Neural progenitor cell (in vitro differentiated cells): ENCODE results near the gene KLF1. TPM values are rescaled to one million over a fixed set of nuclear protein-coding genes. Genes with fewer than 3 reads are reported as not detected.
"Not testable (repeated sequence)": the region's sequence is repeated elsewhere in the genome, so short reads cannot be mapped to it uniquely, and the experiment has no call there.

Source experiments
- DNase-seq: peaks from one replicate; pipeline ENCODE4 v3.0.0-alpha.2; 2016; ENCODE audit warnings: low spot score
- H2AFZ ChIP-seq: fragments of 200-600 bp; sonication (generic); replicated peaks from 2 replicates; pipeline ENCODE4 v1.6.1; 2016; ENCODE audit warnings: antibody characterized with exemption
- H3F3A ChIP-seq: fragments of 200-600 bp; sonication (generic); 2 replicates; pipeline ENCODE4 v1.6.1; 2016; ENCODE audit warnings: antibody characterized with exemption, low read depth
- H3K27ac ChIP-seq: fragments of 200-600 bp; sonication (generic); 2 replicates; pipeline ENCODE4 v1.5.1; 2016; ENCODE audit warnings: mild to moderate bottlenecking
- H3K27me3 ChIP-seq: fragments of 200-600 bp; sonication (generic); 2 replicates; pipeline ENCODE4 v1.6.1; 2016; ENCODE audit warnings: mild to moderate bottlenecking, moderate library complexity
- H3K36me3 ChIP-seq: fragments of 200-600 bp; sonication (generic); 2 replicates; pipeline ENCODE4 v1.5.1; 2016
- H3K4me1 ChIP-seq: fragments of 200-600 bp; sonication (generic); 2 replicates; pipeline ENCODE4 v1.6.1; 2016; ENCODE audit warnings: mixed run types
- H3K4me2 ChIP-seq: fragments of 200-600 bp; sonication (generic); 2 replicates; pipeline ENCODE4 v1.6.1; 2016
- H3K4me3 ChIP-seq: fragments of 200-600 bp; sonication (generic); 2 replicates; pipeline ENCODE4 v1.5.1; 2016
- H3K79me2 ChIP-seq: fragments of 200-600 bp; sonication (generic); 2 replicates; pipeline ENCODE4 v1.6.1; 2016; ENCODE audit warnings: low read depth
- H3K9ac ChIP-seq: fragments of 200-600 bp; sonication (generic); 2 replicates; pipeline ENCODE4 v1.6.1; 2016
- H3K9me3 ChIP-seq: fragments of 200-600 bp; sonication (generic); 2 replicates; pipeline ENCODE4 v1.5.1; 2016; ENCODE audit warnings: low read depth
- H4K20me1 ChIP-seq: fragments of 200-600 bp; sonication (generic); 2 replicates; pipeline ENCODE4 v1.6.1; 2016; ENCODE audit warnings: low read depth
- H3K27ac Mint-ChIP-seq: 3 replicates; pipeline ENCODE4 v1.8.0; 2021; ENCODE audit warnings: mixed read lengths
- H3K27me3 Mint-ChIP-seq: 2 replicates; pipeline ENCODE4 v1.8.0; 2022; ENCODE audit warnings: low read depth, mild to moderate bottlenecking, inconsistent platforms, moderate library complexity, mixed read lengths; ENCODE audit not compliant: insufficient read depth
- H3K36me3 Mint-ChIP-seq: 3 replicates; pipeline ENCODE4 v1.8.0; 2021; ENCODE audit warnings: mixed read lengths
- H3K4me1 Mint-ChIP-seq: 3 replicates; pipeline ENCODE4 v1.8.0; 2021; ENCODE audit warnings: mixed read lengths
- H3K4me3 Mint-ChIP-seq: 3 replicates; pipeline ENCODE4 v1.8.0; 2021; ENCODE audit warnings: mild to moderate bottlenecking, moderate library complexity, mixed read lengths
- H3K9me3 Mint-ChIP-seq: 3 replicates; pipeline ENCODE4 v1.8.0; 2020; ENCODE audit warnings: mixed read lengths
- CTCF ChIP-seq: fragments of 200-600 bp; sonication (generic); IDR thresholded peaks from 2 replicates; pipeline ENCODE4 v1.5.1; 2017; ENCODE audit warnings: antibody characterized with exemption, mild to moderate bottlenecking
- EZH2 ChIP-seq: fragments of 200-600 bp; sonication (generic); IDR thresholded peaks from 2 replicates; pipeline ENCODE4 v1.6.1; 2017; ENCODE audit warnings: antibody characterized with exemption, mild to moderate bottlenecking, moderate library complexity
- EZH2phosphoT487 ChIP-seq: fragments of 200-600 bp; sonication (generic); IDR thresholded peaks from 2 replicates; pipeline ENCODE4 v1.6.1; 2017; ENCODE audit warnings: antibody characterized with exemption
- total RNA-seq: library from RNA; depleted of rRNA; stranded (reverse); fragments of >200 nt; gene quantifications from 2 replicates; pipeline ENCODE4 v1.2.3, GENCODE V29; 2015; ENCODE audit warnings: low replicate concordance

The KLF1 gene
- total RNA-seq, 1 donor from 2014 or later: 0.64 TPM

GRCh38 chr19:12918253-12918652 is 31.3 kb upstream of the KLF1 start:
- H3K9me3 ChIP-seq: no peaks in the 10 kb centered on the region

GRCh38 chr19:12915860-12916259 is 28.9 kb upstream of the KLF1 start:
- H3K27ac ChIP-seq, H3K27me3 Mint-ChIP-seq, H3K79me2 ChIP-seq, H2AFZ ChIP-seq, DNase-seq, H3K9me3 ChIP-seq, H3K4me3 Mint-ChIP-seq, H3K36me3 Mint-ChIP-seq, H3K27ac Mint-ChIP-seq, H3K36me3 ChIP-seq, H3K9me3 Mint-ChIP-seq, H3K9ac ChIP-seq, H3K4me2 ChIP-seq, H4K20me1 ChIP-seq, H3K4me3 ChIP-seq: not testable (repeated sequence)
- Histone ChIP-seq H3F3A (peaks cover 47% of the 10 kb centered on the region), H3K27me3 (peaks cover 11% of the 10 kb centered on the region), H3K4me1 (peaks cover 26% of the 10 kb centered on the region)
- H3K4me1 Mint-ChIP-seq: peaks cover 32% of the 10 kb centered on the region

More at GRCh38 chr19:12918253-12918652, 31.3 kb upstream of the KLF1 start:
- Histone ChIP-seq H2AFZ (no peak overlapping the region), H3K27me3 (peaks cover 11% of the 10 kb centered on the region), H4K20me1 (no peaks in the 10 kb centered on the region), H3K4me3 (no peak overlapping the region), H3K9ac (no peak overlapping the region), H3F3A (peaks cover 35% of the 10 kb centered on the region), H3K4me2 (no peak overlapping the region), H3K4me1 (peaks cover 9% of the 10 kb centered on the region), H3K79me2 (no peaks in the 10 kb centered on the region), H3K36me3 (no peaks in the 10 kb centered on the region), H3K27ac (no peak overlapping the region)
- TF ChIP-seq EZH2 (no peak), EZH2phosphoT487 (no peak), CTCF (no peak)
- H3K4me1 Mint-ChIP-seq: peaks cover 18% of the 10 kb centered on the region
- no peak for DNase-seq
- H3K27me3 Mint-ChIP-seq: peaks cover 5% of the 10 kb centered on the region
- no peak overlapping the region for H3K27ac Mint-ChIP-seq
- H3K36me3 Mint-ChIP-seq: peaks cover 6% of the 10 kb centered on the region
- peak overlapping the region; percentile 37 for H3K4me3 Mint-ChIP-seq
- no peaks in the 10 kb centered on the region for H3K9me3 Mint-ChIP-seq

GRCh38 chr19:12913851-12914690 is 27.1 kb upstream of the KLF1 start:
- H3K4me2 ChIP-seq: peak overlapping the region; percentile 57
- Mint-ChIP-seq H3K27ac (peak overlapping the region; percentile 96), H3K27me3 (peaks cover 7% of the 10 kb centered on the region), H3K4me3 (peak overlapping the region; percentile 72), H3K9me3 (no peaks in the 10 kb centered on the region), H3K36me3 (no peaks in the 10 kb centered on the region), H3K4me1 (peaks cover 31% of the 10 kb centered on the region)
- H3K79me2 ChIP-seq: no peaks in the 10 kb centered on the region
- H3K4me1 ChIP-seq: peaks cover 26% of the 10 kb centered on the region
- no peak overlapping the region for H3K4me3 ChIP-seq
- DNase-seq: peak; percentile 23
- no peaks in the 10 kb centered on the region for H3K36me3 ChIP-seq
- peaks cover 32% of the 10 kb centered on the region for H3F3A ChIP-seq
- no peak for TF ChIP-seq EZH2
- TF ChIP-seq EZH2phosphoT487: no peak
- no peak for TF ChIP-seq CTCF
- no peak overlapping the region for H2AFZ ChIP-seq
- H3K9me3 ChIP-seq: no peaks in the 10 kb centered on the region
- peaks cover 11% of the 10 kb centered on the region for H3K27me3 ChIP-seq
- H3K9ac ChIP-seq: no peak overlapping the region
- peak overlapping the region; percentile 60 for H3K27ac ChIP-seq
- no peaks in the 10 kb centered on the region for H4K20me1 ChIP-seq

- Histone ChIP-seq H3K27ac (peak overlapping the region; percentile 60), H3F3A (peaks cover 32% of the 10 kb centered on the region), H4K20me1 (no peaks in the 10 kb centered on the region), H3K27me3 (peaks cover 4% of the 10 kb centered on the region), H3K9me3 (no peaks in the 10 kb centered on the region), H3K4me2 (peak overlapping the region; percentile 57), H3K4me3 (no peak overlapping the region), H2AFZ (peak overlapping the region; percentile 14), H3K9ac (no peak overlapping the region), H3K79me2 (no peaks in the 10 kb centered on the region), H3K4me1 (peaks cover 26% of the 10 kb centered on the region), H3K36me3 (no peaks in the 10 kb centered on the region)
- no peaks in the 10 kb centered on the region for H3K9me3 Mint-ChIP-seq
- peaks cover 34% of the 10 kb centered on the region for H3K4me1 Mint-ChIP-seq
- peak overlapping the region; percentile 72 for H3K4me3 Mint-ChIP-seq
- peak overlapping the region; percentile 96 for H3K27ac Mint-ChIP-seq
- H3K36me3 Mint-ChIP-seq: no peaks in the 10 kb centered on the region
- H3K27me3 Mint-ChIP-seq: peaks cover 13% of the 10 kb centered on the region
- DNase-seq: peak; percentile 84
- TF ChIP-seq EZH2: no peak
- no peak for TF ChIP-seq EZH2phosphoT487
- no peak for TF ChIP-seq CTCF
Measured at GRCh38 chr19:12913011-12913561, 26.1 kb upstream of the KLF1 start.
